H1 (cell line): ENCODE results near the gene EPB41L4B. TPM values are rescaled to one million over a fixed set of nuclear protein-coding genes. Genes with fewer than 3 reads are reported as not detected.

ENCODE experiments used
- ATF2 ChIP-seq: IDR thresholded peaks from 2 replicates; pipeline ENCODE4 v1.6.1; 2012; ENCODE audit warnings: low read length, inconsistent platforms
- CBX8 ChIP-seq: fragments of 300-800, 300-1000 bp; sonication (generic); IDR thresholded peaks from 2 replicates; pipeline ENCODE4 v1.7.1; 2016; ENCODE audit warnings: low read depth, low read length, borderline replicate concordance
- CHD7 ChIP-seq: fragments of 300-600 bp; sonication (generic); IDR thresholded peaks from 2 replicates; pipeline ENCODE4 v1.7.1; 2012; ENCODE audit warnings: low read length, moderate library complexity, mild to moderate bottlenecking, inconsistent platforms; ENCODE audit not compliant: insufficient replicate concordance
- HDAC6 ChIP-seq: IDR thresholded peaks from one replicate; pipeline ENCODE4 v1.7.1; 2012; ENCODE audit warnings: low read depth, mild to moderate bottlenecking, inconsistent platforms, low read length, moderate library complexity
- KDM1A ChIP-seq: fragments of 200-600, 300-600 bp; sonication (generic); IDR thresholded peaks from 2 replicates; pipeline ENCODE4 v1.7.1; 2016; ENCODE audit warnings: mild to moderate bottlenecking, low read length, borderline replicate concordance
- PHF8 ChIP-seq: fragments of 200-600 bp; sonication (generic); conservative IDR thresholded peaks from 2 replicates; pipeline ENCODE4 v1.7.1; 2012; ENCODE audit warnings: low read depth, mild to moderate bottlenecking, inconsistent platforms, low read length, moderate library complexity
- RXRA ChIP-seq: IDR thresholded peaks from 2 replicates; pipeline ENCODE4 v1.6.1; 2011; ENCODE audit warnings: low read depth, mild to moderate bottlenecking, low read length, moderate library complexity; ENCODE audit not compliant: insufficient read depth
- polyA plus RNA-seq, 7 experiments: library from polyadenylated mRNA; depleted of rRNA in 3 of 7; stranded (reverse) in 5 of 7; unstranded in 2 of 7; fragments of >200 nt in 5 of 7; fragments of 200-250 nt in 2 of 7; gene quantifications; 1 replicate in 5 of 7; 2 replicates in 1 of 7; 4 replicates in 1 of 7; pipeline versions ENCODE4 v1.2.1 to v1.2.3, GENCODE V29; 2011 to 2013; ENCODE audit warnings: missing spikeins in 2 of 7, mixed read lengths in 2 of 7
- total RNA-seq: library from RNA; stranded (reverse); fragmentation: NEBNext Ultra II Directional; extraction: Animal tissue kit (Norgen Biotek cat#: 25700); gene quantifications from 2 replicates; pipeline ENCODE4 v1.2.1, GENCODE V29; 2021

The EPB41L4B gene
- total and polyA plus RNA-seq, 2 of the 8 experiments (the other 6 are each of a cell fraction or from before 2014, with no cell fraction given), result 11.9 to 25.0 TPM

GRCh38 chr9:109317979-109318741, 2.7 kb downstream of the EPB41L4B start (continued):
- TF ChIP-seq HDAC6, result no peak
- no peak for TF ChIP-seq KDM1A
- no peak for TF ChIP-seq ATF2
- TF ChIP-seq CBX8, result no peak
- no peak for TF ChIP-seq PHF8
- TF ChIP-seq RXRA, result no peak
- peak; percentile 62 for TF ChIP-seq CHD7
